SK-N-SH (cell line): ENCODE results near the gene HOXB2.

Source experiments
- EP300 ChIP-seq, 2 experiments: IDR thresholded peaks; 2 replicates each; pipeline versions ENCODE4 v1.4.0 to v1.6.1; 2012; ENCODE audit warnings: borderline replicate concordance in 1 of 2, low read depth in 1 of 2, low read length in 1 of 2
- RXRA ChIP-seq: IDR thresholded peaks from 2 replicates; pipeline ENCODE4 v1.4.0; 2012; ENCODE audit warnings: low read depth, mild to moderate bottlenecking, borderline replicate concordance
- TEAD4 ChIP-seq: IDR thresholded peaks from 2 replicates; pipeline ENCODE4 v1.4.0; 2012; ENCODE audit warnings: mild to moderate bottlenecking, borderline replicate concordance; ENCODE audit not compliant: insufficient read depth
- YY1 ChIP-seq: IDR thresholded peaks from 2 replicates; pipeline ENCODE4 v1.4.0; 2012; ENCODE audit warnings: low read depth, mild to moderate bottlenecking
- TF ChIP-seq, protein P1 (sequence below): fragments of 200-600 bp; sonication (generic); IDR thresholded peaks from 2 replicates; pipeline ENCODE4 v1.6.1; 2017; ENCODE audit warnings: antibody characterized with exemption, mild to moderate bottlenecking, moderate library complexity
- TF ChIP-seq, protein P2 (sequence below): IDR thresholded peaks from 2 replicates; pipeline ENCODE4 v1.4.0; 2012; ENCODE audit warnings: low read depth, borderline replicate concordance
- TF ChIP-seq, protein P3 (sequence below): fragments of 150-350 bp; IDR thresholded peaks from 2 replicates; pipeline ENCODE4 v1.6.1; 2017; ENCODE audit warnings: antibody characterized with exemption, low read length, low read depth, borderline replicate concordance
- TF ChIP-seq, protein P4 (sequence below): IDR thresholded peaks from 2 replicates; pipeline ENCODE4 v1.6.1; 2012; ENCODE audit warnings: mild to moderate bottlenecking, low read depth, low read length, moderate library complexity

DNA sequence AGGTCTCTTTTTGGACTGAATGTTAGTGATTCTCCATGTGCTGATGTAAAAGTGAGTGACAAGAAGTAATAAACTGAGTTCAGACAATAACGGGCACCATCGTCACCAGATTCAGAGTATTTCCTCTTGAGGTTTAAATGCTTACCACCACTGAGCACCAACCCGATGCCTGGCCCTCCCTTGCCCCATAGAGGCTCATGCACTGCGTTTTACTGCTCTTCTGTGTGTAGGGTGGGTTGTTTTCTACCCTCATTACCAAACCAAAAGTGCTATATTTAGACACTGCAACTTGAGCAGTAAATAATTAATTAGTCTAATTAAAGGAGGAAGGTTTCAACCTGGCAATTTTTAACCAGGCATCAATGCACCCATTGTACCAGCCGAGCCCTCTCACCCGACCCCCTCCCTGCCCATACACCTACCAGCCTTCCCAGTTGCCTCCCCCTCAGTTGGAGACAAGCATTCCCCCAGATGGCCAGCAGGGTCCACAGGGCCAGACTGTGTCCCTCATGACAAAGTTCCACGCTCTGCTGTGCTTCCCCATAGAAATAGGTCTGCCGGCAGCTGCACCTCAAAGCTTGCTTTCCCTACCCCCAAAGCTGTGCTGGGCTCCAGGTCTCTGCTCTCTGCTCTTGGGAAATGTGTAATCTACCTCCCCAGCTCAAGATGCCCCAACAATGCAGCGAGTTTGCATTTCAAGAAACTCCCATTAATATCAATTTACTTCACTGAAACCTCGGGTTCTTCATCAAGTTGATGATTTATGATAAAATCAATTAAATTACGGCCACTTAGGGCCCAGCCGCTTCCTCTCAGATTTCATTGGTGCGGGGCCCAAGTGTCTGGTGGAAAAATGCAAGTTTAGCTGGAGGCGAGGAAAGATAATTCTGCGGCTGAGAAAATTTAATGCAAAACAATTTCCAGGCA is 17.2 kb upstream of the HOXB2 start:
- TF ChIP-seq, protein P1, sequence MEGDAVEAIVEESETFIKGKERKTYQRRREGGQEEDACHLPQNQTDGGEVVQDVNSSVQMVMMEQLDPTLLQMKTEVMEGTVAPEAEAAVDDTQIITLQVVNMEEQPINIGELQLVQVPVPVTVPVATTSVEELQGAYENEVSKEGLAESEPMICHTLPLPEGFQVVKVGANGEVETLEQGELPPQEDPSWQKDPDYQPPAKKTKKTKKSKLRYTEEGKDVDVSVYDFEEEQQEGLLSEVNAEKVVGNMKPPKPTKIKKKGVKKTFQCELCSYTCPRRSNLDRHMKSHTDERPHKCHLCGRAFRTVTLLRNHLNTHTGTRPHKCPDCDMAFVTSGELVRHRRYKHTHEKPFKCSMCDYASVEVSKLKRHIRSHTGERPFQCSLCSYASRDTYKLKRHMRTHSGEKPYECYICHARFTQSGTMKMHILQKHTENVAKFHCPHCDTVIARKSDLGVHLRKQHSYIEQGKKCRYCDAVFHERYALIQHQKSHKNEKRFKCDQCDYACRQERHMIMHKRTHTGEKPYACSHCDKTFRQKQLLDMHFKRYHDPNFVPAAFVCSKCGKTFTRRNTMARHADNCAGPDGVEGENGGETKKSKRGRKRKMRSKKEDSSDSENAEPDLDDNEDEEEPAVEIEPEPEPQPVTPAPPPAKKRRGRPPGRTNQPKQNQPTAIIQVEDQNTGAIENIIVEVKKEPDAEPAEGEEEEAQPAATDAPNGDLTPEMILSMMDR = peak; percentile 40
- TF ChIP-seq EP300 (IDR thresholded peaks at IDR 0.05; ENCODE audit: borderline replicate concordance in 1 of 2, low read depth in 1 of 2, low read length in 1 of 2) (no peak), TEAD4 (no peak), YY1 (no peak), RXRA (no peak)
- TF ChIP-seq, protein P2, sequence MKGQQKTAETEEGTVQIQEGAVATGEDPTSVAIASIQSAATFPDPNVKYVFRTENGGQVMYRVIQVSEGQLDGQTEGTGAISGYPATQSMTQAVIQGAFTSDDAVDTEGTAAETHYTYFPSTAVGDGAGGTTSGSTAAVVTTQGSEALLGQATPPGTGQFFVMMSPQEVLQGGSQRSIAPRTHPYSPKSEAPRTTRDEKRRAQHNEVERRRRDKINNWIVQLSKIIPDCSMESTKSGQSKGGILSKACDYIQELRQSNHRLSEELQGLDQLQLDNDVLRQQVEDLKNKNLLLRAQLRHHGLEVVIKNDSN = no peak
- TF ChIP-seq, protein P3, sequence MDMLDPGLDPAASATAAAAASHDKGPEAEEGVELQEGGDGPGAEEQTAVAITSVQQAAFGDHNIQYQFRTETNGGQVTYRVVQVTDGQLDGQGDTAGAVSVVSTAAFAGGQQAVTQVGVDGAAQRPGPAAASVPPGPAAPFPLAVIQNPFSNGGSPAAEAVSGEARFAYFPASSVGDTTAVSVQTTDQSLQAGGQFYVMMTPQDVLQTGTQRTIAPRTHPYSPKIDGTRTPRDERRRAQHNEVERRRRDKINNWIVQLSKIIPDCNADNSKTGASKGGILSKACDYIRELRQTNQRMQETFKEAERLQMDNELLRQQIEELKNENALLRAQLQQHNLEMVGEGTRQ = no peak
- TF ChIP-seq, protein P4, sequence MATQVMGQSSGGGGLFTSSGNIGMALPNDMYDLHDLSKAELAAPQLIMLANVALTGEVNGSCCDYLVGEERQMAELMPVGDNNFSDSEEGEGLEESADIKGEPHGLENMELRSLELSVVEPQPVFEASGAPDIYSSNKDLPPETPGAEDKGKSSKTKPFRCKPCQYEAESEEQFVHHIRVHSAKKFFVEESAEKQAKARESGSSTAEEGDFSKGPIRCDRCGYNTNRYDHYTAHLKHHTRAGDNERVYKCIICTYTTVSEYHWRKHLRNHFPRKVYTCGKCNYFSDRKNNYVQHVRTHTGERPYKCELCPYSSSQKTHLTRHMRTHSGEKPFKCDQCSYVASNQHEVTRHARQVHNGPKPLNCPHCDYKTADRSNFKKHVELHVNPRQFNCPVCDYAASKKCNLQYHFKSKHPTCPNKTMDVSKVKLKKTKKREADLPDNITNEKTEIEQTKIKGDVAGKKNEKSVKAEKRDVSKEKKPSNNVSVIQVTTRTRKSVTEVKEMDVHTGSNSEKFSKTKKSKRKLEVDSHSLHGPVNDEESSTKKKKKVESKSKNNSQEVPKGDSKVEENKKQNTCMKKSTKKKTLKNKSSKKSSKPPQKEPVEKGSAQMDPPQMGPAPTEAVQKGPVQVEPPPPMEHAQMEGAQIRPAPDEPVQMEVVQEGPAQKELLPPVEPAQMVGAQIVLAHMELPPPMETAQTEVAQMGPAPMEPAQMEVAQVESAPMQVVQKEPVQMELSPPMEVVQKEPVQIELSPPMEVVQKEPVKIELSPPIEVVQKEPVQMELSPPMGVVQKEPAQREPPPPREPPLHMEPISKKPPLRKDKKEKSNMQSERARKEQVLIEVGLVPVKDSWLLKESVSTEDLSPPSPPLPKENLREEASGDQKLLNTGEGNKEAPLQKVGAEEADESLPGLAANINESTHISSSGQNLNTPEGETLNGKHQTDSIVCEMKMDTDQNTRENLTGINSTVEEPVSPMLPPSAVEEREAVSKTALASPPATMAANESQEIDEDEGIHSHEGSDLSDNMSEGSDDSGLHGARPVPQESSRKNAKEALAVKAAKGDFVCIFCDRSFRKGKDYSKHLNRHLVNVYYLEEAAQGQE = no peak
